Stimulated activated effector memory CD8-positive, alpha-beta T cell treated with anti-CD3 and anti-CD28 coated beads, Interleukin-12 subunit alpha, Interleukin-12 subunit beta, amount 100 ng/mL, for 72 hours (primary cell): ENCODE measurements around the gene TDRD10.

Experiments
- ATAC-seq: fragments of 150-1000 bp; cut with Tn5 transposase; 2 replicates; pipeline ENCODE4 v1.10.0; 2021
- DNase-seq, 2 donors: peaks; one replicate each; pipeline ENCODE4 v3.0.0; 2021 to 2022; ENCODE audit warnings: low spot score in 2 of 2
- H3K27ac Mint-ChIP-seq: one replicate; pipeline ENCODE4 v1.8.0; 2022; ENCODE audit warnings: mild to moderate bottlenecking, mixed read lengths
- H3K36me3 Mint-ChIP-seq: one replicate; pipeline ENCODE4 v1.8.0; 2022; ENCODE audit warnings: mild to moderate bottlenecking, mixed read lengths
- H3K4me1 Mint-ChIP-seq: one replicate; pipeline ENCODE4 v1.8.0; 2022; ENCODE audit warnings: mixed read lengths
- H3K4me3 Mint-ChIP-seq: one replicate; pipeline ENCODE4 v1.8.0; 2022; ENCODE audit warnings: mild to moderate bottlenecking, mixed read lengths
- H3K9me3 Mint-ChIP-seq: one replicate; pipeline ENCODE4 v1.8.0; 2022; ENCODE audit warnings: mixed read lengths

TDRD10 gene

GRCh38 chr1:154492115-154492514 lies 9.9 kb upstream of the TDRD10 start:
- H3K36me3 Mint-ChIP-seq: no peaks in the 10 kb centered on the region
- no peak overlapping the region for H3K27ac Mint-ChIP-seq
- ATAC-seq: peak; percentile 45

GRCh38 chr1:154493276-154493675 lies 8.7 kb upstream of the TDRD10 start:
- Mint-ChIP-seq H3K27ac (peak overlapping the region; percentile 32), H3K9me3 (no peaks in the 10 kb centered on the region), H3K4me1 (peaks cover 30% of the 10 kb centered on the region), H3K4me3 (peak overlapping the region; percentile 9), H3K36me3 (no peaks in the 10 kb centered on the region)
- no peak for DNase-seq
- peak; percentile 37 for ATAC-seq

More at GRCh38 chr1:154492115-154492514, 9.9 kb upstream of the TDRD10 start:
- Mint-ChIP-seq H3K4me3 (no peak overlapping the region), H3K9me3 (no peaks in the 10 kb centered on the region), H3K4me1 (peaks cover 24% of the 10 kb centered on the region)
- no peak for DNase-seq

GRCh38 chr1:154495496-154496273 lies 6.3 kb upstream of the TDRD10 start:
- Mint-ChIP-seq H3K4me1 (peaks cover 48% of the 10 kb centered on the region), H3K27ac (no peak overlapping the region), H3K9me3 (no peaks in the 10 kb centered on the region), H3K36me3 (no peaks in the 10 kb centered on the region), H3K4me3 (no peak overlapping the region)
- DNase-seq (no peak), ATAC-seq (no peak)

- no peak overlapping the region for H3K4me3 Mint-ChIP-seq
- H3K9me3 Mint-ChIP-seq: no peaks in the 10 kb centered on the region
- H3K27ac Mint-ChIP-seq: no peak overlapping the region
- ATAC-seq: no peak
- H3K36me3 Mint-ChIP-seq: no peaks in the 10 kb centered on the region
- no peak for DNase-seq
- H3K4me1 Mint-ChIP-seq: peaks cover 49% of the 10 kb centered on the region
These were observed 5.6 kb upstream of the TDRD10 start for GRCh38 chr1:154496383-154496782.

GRCh38 chr1:154497026-154497806 lies 4.8 kb upstream of the TDRD10 start:
- Mint-ChIP-seq H3K9me3 (no peaks in the 10 kb centered on the region), H3K36me3 (no peaks in the 10 kb centered on the region), H3K4me3 (peak overlapping the region; percentile 36), H3K27ac (peak overlapping the region; percentile 54), H3K4me1 (peaks cover 43% of the 10 kb centered on the region)
- DNase-seq (no peak), ATAC-seq (peak; percentile 72)

- peak; percentile 91 for ATAC-seq
These were observed 2.6 kb upstream of the TDRD10 start for GRCh38 chr1:154499446-154499845.

GRCh38 chr1:154500533-154500932 lies 1.5 kb upstream of the TDRD10 start:
- ATAC-seq (no peak), DNase-seq (no peak)
- Mint-ChIP-seq H3K4me1 (peaks cover 30% of the 10 kb centered on the region), H3K4me3 (no peak overlapping the region), H3K36me3 (no peaks in the 10 kb centered on the region), H3K9me3 (no peaks in the 10 kb centered on the region), H3K27ac (no peak overlapping the region)

More at GRCh38 chr1:154499446-154499845, 2.6 kb upstream of the TDRD10 start:
- H3K27ac Mint-ChIP-seq: no peak overlapping the region
- no peaks in the 10 kb centered on the region for H3K36me3 Mint-ChIP-seq
- DNase-seq: no peak
- no peak overlapping the region for H3K4me3 Mint-ChIP-seq
- no peaks in the 10 kb centered on the region for H3K9me3 Mint-ChIP-seq
- peaks cover 30% of the 10 kb centered on the region for H3K4me1 Mint-ChIP-seq

- DNase-seq: no peak
- Mint-ChIP-seq H3K9me3 (no peaks in the 10 kb centered on the region), H3K36me3 (no peaks in the 10 kb centered on the region), H3K4me3 (peak overlapping the region; percentile 32), H3K27ac (no peak overlapping the region), H3K4me1 (peaks cover 30% of the 10 kb centered on the region)
- no peak for ATAC-seq
These were observed 475 bp upstream of the TDRD10 start for GRCh38 chr1:154501423-154502065.

GRCh38 chr1:154502744-154503115 lies 711 bp downstream of the TDRD10 start:
- peak overlapping the region; percentile 30 for H3K4me3 Mint-ChIP-seq
- no peaks in the 10 kb centered on the region for H3K36me3 Mint-ChIP-seq
- H3K4me1 Mint-ChIP-seq: peaks cover 20% of the 10 kb centered on the region
- DNase-seq (no peak), ATAC-seq (no peak)
- H3K9me3 Mint-ChIP-seq: no peaks in the 10 kb centered on the region
- H3K27ac Mint-ChIP-seq: no peak overlapping the region

- no peaks in the 10 kb centered on the region for H3K9me3 Mint-ChIP-seq
- ATAC-seq (no peak), DNase-seq (no peak)
- H3K4me3 Mint-ChIP-seq: no peak overlapping the region
- peaks cover 19% of the 10 kb centered on the region for H3K4me1 Mint-ChIP-seq
- no peak overlapping the region for H3K27ac Mint-ChIP-seq
- no peaks in the 10 kb centered on the region for H3K36me3 Mint-ChIP-seq
These were observed 1.9 kb downstream of the TDRD10 start for GRCh38 chr1:154503898-154504297.

- no peak overlapping the region for H3K27ac Mint-ChIP-seq
- no peak overlapping the region for H3K4me3 Mint-ChIP-seq
- no peaks in the 10 kb centered on the region for H3K36me3 Mint-ChIP-seq
- no peaks in the 10 kb centered on the region for H3K4me1 Mint-ChIP-seq
- DNase-seq (no peak), ATAC-seq (no peak)
- H3K9me3 Mint-ChIP-seq: no peaks in the 10 kb centered on the region
These were observed 10.7 kb downstream of the TDRD10 start for GRCh38 chr1:154512760-154513159.

- Mint-ChIP-seq H3K4me3 (no peak overlapping the region), H3K9me3 (no peaks in the 10 kb centered on the region), H3K36me3 (no peaks in the 10 kb centered on the region), H3K27ac (no peak overlapping the region), H3K4me1 (no peaks in the 10 kb centered on the region)
- ATAC-seq (no peak), DNase-seq (no peak)
These were observed 12.1 kb downstream of the TDRD10 start for GRCh38 chr1:154514066-154514553.

- H3K4me3 Mint-ChIP-seq: no peak overlapping the region
- no peak overlapping the region for H3K27ac Mint-ChIP-seq
- H3K36me3 Mint-ChIP-seq: no peaks in the 10 kb centered on the region
These were observed 15.6 kb downstream of the TDRD10 start for GRCh38 chr1:154517661-154518060.

GRCh38 chr1:154519591-154519991 lies 17.6 kb downstream of the TDRD10 start:
- no peaks in the 10 kb centered on the region for H3K9me3 Mint-ChIP-seq
- no peak overlapping the region for H3K4me3 Mint-ChIP-seq
- DNase-seq: no peak
- ATAC-seq: no peak
- no peaks in the 10 kb centered on the region for H3K36me3 Mint-ChIP-seq
- H3K27ac Mint-ChIP-seq: no peak overlapping the region
- H3K4me1 Mint-ChIP-seq: no peaks in the 10 kb centered on the region

More at GRCh38 chr1:154517661-154518060, 15.6 kb downstream of the TDRD10 start:
- H3K4me1 Mint-ChIP-seq: no peaks in the 10 kb centered on the region
- no peak for DNase-seq
- no peaks in the 10 kb centered on the region for H3K9me3 Mint-ChIP-seq
- ATAC-seq: no peak

GRCh38 chr1:154520333-154520732 lies 18.3 kb downstream of the TDRD10 start:
- no peaks in the 10 kb centered on the region for H3K4me1 Mint-ChIP-seq
- no peak for DNase-seq
- H3K9me3 Mint-ChIP-seq: no peaks in the 10 kb centered on the region
- H3K36me3 Mint-ChIP-seq: no peaks in the 10 kb centered on the region
- no peak overlapping the region for H3K27ac Mint-ChIP-seq
- ATAC-seq: no peak
- no peak overlapping the region for H3K4me3 Mint-ChIP-seq
